ENCODE results near the gene ZKSCAN3.
"Not testable (repeated sequence)": the region's sequence is repeated elsewhere in the genome, so short reads cannot be mapped to it uniquely, and the experiment has no call there.

The ZKSCAN3 gene

GRCh38 chr6:28399350-28400121, 49.8 kb downstream of the ZKSCAN3 start, which contains the start of gene ZSCAN12:
ZSCAN12 (minus strand) TSS chr6:28399747; CDS start chr6:28398405, 1,342 bp downstream.
- Histone ChIP-seq H2BK5ac (ENCODE audit: low read length) (peak within 1 kb of the TSS; percentile 24), H3K9ac (ENCODE audit: low read length) (peak within 1 kb of the TSS; percentile 93), H3K4ac (ENCODE audit: low read depth, low read length) (peak within 1 kb of the TSS; percentile 10), H4K8ac (ENCODE audit: low read depth, low read length) (peak within 1 kb of the TSS; percentile 100), H3K79me2 (ENCODE audit: control insufficient read depth, insufficient read depth, low read length) (peaks cover 24% of the 10 kb centered on the region), H3K27me3 (ENCODE audit: insufficient read depth, low read length, poor library complexity) (peaks cover 2% of the 10 kb centered on the region), H4K5ac (ENCODE audit: low read length) (no peak within 1 kb of the TSS), H2BK15ac (replicated peaks; ENCODE audit: low read depth) (no peak within 1 kb of the TSS), H2AK5ac (ENCODE audit: low read length) (no peak within 1 kb of the TSS), H3K23ac (ENCODE audit: low read length) (peak within 1 kb of the TSS; percentile 70), H3K4me1 (ENCODE audit: control insufficient read depth, low read depth, low read length) (peaks cover 5% of the 10 kb centered on the region), H3K4me3 (ENCODE audit: low read length) (peak within 1 kb of the TSS; percentile 80), H3K18ac (ENCODE audit: low read length) (peak within 1 kb of the TSS; percentile 98), H3K27ac (ENCODE audit: low read depth, low read length) (peak within 1 kb of the TSS; percentile 78), H3K56ac (ENCODE audit: low read length) (peak within 1 kb of the TSS; percentile 97), H3K79me1 (ENCODE audit: low read length) (peaks cover 10% of the 10 kb centered on the region), H2BK120ac (ENCODE audit: low read depth, low read length) (peak within 1 kb of the TSS; percentile 8), H3K4me2 (ENCODE audit: low read length) (peak within 1 kb of the TSS; percentile 32), H3K36me3 (ENCODE audit: control insufficient read depth, insufficient read depth, low read length) (no peaks in the 10 kb centered on the region)
- WGBS (ENCODE audit: extremely low coverage, insufficient coverage, low lambda C conversion rate): no CpG with 5 or more reads among the region's 49 CpGs
- DNase-seq: peak; percentile 94

DNA sequence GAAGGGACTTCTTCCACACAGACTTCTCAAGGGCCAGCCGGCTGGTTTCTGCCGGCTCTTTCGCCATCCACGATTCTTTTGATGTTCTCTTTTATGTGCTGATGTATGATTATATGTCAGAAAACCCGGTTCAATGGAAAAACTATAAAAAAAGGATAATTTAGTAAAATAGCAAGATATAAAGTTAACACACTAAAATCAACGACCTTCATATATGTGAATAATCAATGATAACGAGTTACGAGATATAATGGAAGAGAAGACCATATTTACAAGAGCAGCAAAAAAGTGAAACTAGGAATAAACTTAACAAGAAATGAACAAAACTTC, 50.3 kb downstream of the ZKSCAN3 start:
- no CpG with 5 or more reads among the region's 8 CpGs for WGBS (ENCODE audit: extremely low coverage, insufficient coverage, low lambda C conversion rate)
- Histone ChIP-seq H3K9ac (ENCODE audit: low read length) (peak overlapping the region; percentile 57), H3K4me3 (ENCODE audit: low read length) (peak overlapping the region; percentile 16), H3K27ac (ENCODE audit: low read depth, low read length) (no peak overlapping the region), H3K36me3 (ENCODE audit: control insufficient read depth, insufficient read depth, low read length) (no peaks in the 10 kb centered on the region), H2AK5ac (ENCODE audit: low read length) (no peak overlapping the region), H2BK15ac (replicated peaks; ENCODE audit: low read depth) (no peak overlapping the region), H3K18ac (ENCODE audit: low read length) (peak overlapping the region; percentile 91), H3K27me3 (ENCODE audit: insufficient read depth, low read length, poor library complexity) (peaks cover 2% of the 10 kb centered on the region), H3K79me2 (ENCODE audit: control insufficient read depth, insufficient read depth, low read length) (peaks cover 24% of the 10 kb centered on the region), H3K79me1 (ENCODE audit: low read length) (peaks cover 9% of the 10 kb centered on the region), H3K4me1 (ENCODE audit: control insufficient read depth, low read depth, low read length) (peaks cover 5% of the 10 kb centered on the region), H3K4ac (ENCODE audit: low read depth, low read length) (no peak overlapping the region), H3K23ac (ENCODE audit: low read length) (no peak overlapping the region), H2BK120ac (ENCODE audit: low read depth, low read length) (no peak overlapping the region), H3K56ac (ENCODE audit: low read length) (peak overlapping the region; percentile 81), H2BK5ac (ENCODE audit: low read length) (no peak overlapping the region), H4K8ac (ENCODE audit: low read depth, low read length) (peak overlapping the region; percentile 100), H3K4me2 (ENCODE audit: low read length) (peak overlapping the region; percentile 14), H4K5ac (ENCODE audit: low read length) (no peak overlapping the region)
- no peak for DNase-seq

GRCh38 chr6:28401172-28401571, 51.4 kb downstream of the ZKSCAN3 start:
- peaks cover 8% of the 10 kb centered on the region for H3K79me1 ChIP-seq (ENCODE audit: low read length)
- H4K5ac ChIP-seq (ENCODE audit: low read length): no peak overlapping the region
- no peak overlapping the region for H2AK5ac ChIP-seq (ENCODE audit: low read length)
- H3K9ac ChIP-seq (ENCODE audit: low read length): no peak overlapping the region
- no peak overlapping the region for H3K4ac ChIP-seq (ENCODE audit: low read depth, low read length)
- H4K8ac ChIP-seq (ENCODE audit: low read depth, low read length): no peak overlapping the region
- H3K18ac ChIP-seq (ENCODE audit: low read length): no peak overlapping the region
- no peak overlapping the region for H2BK120ac ChIP-seq (ENCODE audit: low read depth, low read length)
- no peak overlapping the region for H3K4me2 ChIP-seq (ENCODE audit: low read length)
- no peak overlapping the region for H2BK5ac ChIP-seq (ENCODE audit: low read length)
- H3K56ac ChIP-seq (ENCODE audit: low read length): no peak overlapping the region
- H3K23ac ChIP-seq (ENCODE audit: low read length): no peak overlapping the region
- WGBS (ENCODE audit: extremely low coverage, insufficient coverage, low lambda C conversion rate): no CpG with 5 or more reads among the region's 1 CpG
- H3K4me3 ChIP-seq (ENCODE audit: low read length): no peak overlapping the region
- no peak overlapping the region for H3K27ac ChIP-seq (ENCODE audit: low read depth, low read length)
- no peaks in the 10 kb centered on the region for H3K36me3 ChIP-seq (ENCODE audit: control insufficient read depth, insufficient read depth, low read length)
- H2BK15ac ChIP-seq (replicated peaks; ENCODE audit: low read depth): no peak overlapping the region
- H3K79me2 ChIP-seq (ENCODE audit: control insufficient read depth, insufficient read depth, low read length): peaks cover 21% of the 10 kb centered on the region
- H3K27me3 ChIP-seq (ENCODE audit: insufficient read depth, low read length, poor library complexity): peaks cover 2% of the 10 kb centered on the region
- no peak for DNase-seq
- H3K4me1 ChIP-seq (ENCODE audit: control insufficient read depth, low read depth, low read length): peaks cover 5% of the 10 kb centered on the region

DNA sequence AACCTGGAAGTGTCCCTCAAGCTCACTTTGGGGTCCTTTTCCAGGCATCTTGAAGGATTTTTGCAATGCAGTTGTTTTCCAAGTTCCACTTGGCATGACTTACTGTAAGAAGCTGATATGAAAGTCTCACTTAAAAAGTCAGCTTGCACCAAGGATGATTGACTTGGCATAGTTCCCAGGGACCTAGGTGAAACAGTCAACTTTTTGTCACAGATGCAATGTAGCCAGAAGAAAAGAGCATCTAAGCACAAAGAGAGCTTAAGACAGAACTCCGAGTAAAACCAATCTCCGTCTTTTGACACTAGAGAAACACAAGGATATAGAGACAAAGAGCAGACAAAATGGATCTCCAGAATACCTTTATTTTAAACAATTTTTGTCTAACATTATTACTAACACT, 52.5 kb downstream of the ZKSCAN3 start:
- Histone ChIP-seq H2BK120ac (ENCODE audit: low read depth, low read length) (no peak overlapping the region), H3K4me1 (ENCODE audit: control insufficient read depth, low read depth, low read length) (peaks cover 3% of the 10 kb centered on the region)

DNA sequence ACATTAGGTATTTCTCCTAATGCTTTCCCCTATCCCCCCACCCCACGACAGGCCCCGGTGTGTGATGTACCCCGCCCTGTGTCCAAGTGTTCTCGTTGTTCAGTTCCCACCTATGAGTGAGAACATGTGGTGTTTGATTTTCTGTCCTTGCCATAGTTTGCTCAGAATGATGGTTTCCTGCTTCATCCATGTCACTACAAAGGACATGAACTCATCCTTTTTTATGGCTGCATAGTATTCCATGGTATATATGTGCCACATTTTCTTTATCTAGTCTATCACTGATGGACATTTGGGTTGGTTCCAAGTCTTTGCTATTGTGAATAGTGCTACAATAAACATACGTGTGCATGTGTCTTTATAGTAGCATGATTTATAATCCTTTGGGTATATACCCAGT, 54.2 kb downstream of the ZKSCAN3 start:
- H3K56ac ChIP-seq (ENCODE audit: low read length); H3K4ac ChIP-seq (ENCODE audit: low read depth, low read length); H2AK5ac ChIP-seq (ENCODE audit: low read length); H3K79me1 ChIP-seq (ENCODE audit: low read length); H4K8ac ChIP-seq (ENCODE audit: low read depth, low read length); H3K27ac ChIP-seq (ENCODE audit: low read depth, low read length); H2BK5ac ChIP-seq (ENCODE audit: low read length); H3K4me3 ChIP-seq (ENCODE audit: low read length); H3K23ac ChIP-seq (ENCODE audit: low read length); H3K79me2 ChIP-seq (ENCODE audit: control insufficient read depth, insufficient read depth, low read length); H3K9ac ChIP-seq (ENCODE audit: low read length); H3K4me1 ChIP-seq (ENCODE audit: control insufficient read depth, low read depth, low read length); H2BK120ac ChIP-seq (ENCODE audit: low read depth, low read length); DNase-seq; H3K36me3 ChIP-seq (ENCODE audit: control insufficient read depth, insufficient read depth, low read length); H4K5ac ChIP-seq (ENCODE audit: low read length); H3K27me3 ChIP-seq (ENCODE audit: insufficient read depth, low read length, poor library complexity); H2BK15ac ChIP-seq (replicated peaks; ENCODE audit: low read depth); H3K18ac ChIP-seq (ENCODE audit: low read length); H3K4me2 ChIP-seq (ENCODE audit: low read length): not testable (repeated sequence)
- no CpG with 5 or more reads among the region's 5 CpGs for WGBS (ENCODE audit: extremely low coverage, insufficient coverage, low lambda C conversion rate)

More for the DNA sequence above, 52.5 kb downstream of the ZKSCAN3 start:
- no peak overlapping the region for H2BK5ac ChIP-seq (ENCODE audit: low read length)
- no peak overlapping the region for H2AK5ac ChIP-seq (ENCODE audit: low read length)
- H3K4me3 ChIP-seq (ENCODE audit: low read length): no peak overlapping the region
- WGBS (ENCODE audit: extremely low coverage, insufficient coverage, low lambda C conversion rate): no CpG with 5 or more reads among the region's 2 CpGs
- H3K79me1 ChIP-seq (ENCODE audit: low read length): peaks cover 6% of the 10 kb centered on the region
- H3K56ac ChIP-seq (ENCODE audit: low read length): no peak overlapping the region
- peaks cover 12% of the 10 kb centered on the region for H3K79me2 ChIP-seq (ENCODE audit: control insufficient read depth, insufficient read depth, low read length)
- no peaks in the 10 kb centered on the region for H3K36me3 ChIP-seq (ENCODE audit: control insufficient read depth, insufficient read depth, low read length)
- H3K9ac ChIP-seq (ENCODE audit: low read length): no peak overlapping the region
- H3K18ac ChIP-seq (ENCODE audit: low read length): no peak overlapping the region
- no peak overlapping the region for H4K8ac ChIP-seq (ENCODE audit: low read depth, low read length)
- no peak for DNase-seq
- H3K4ac ChIP-seq (ENCODE audit: low read depth, low read length): no peak overlapping the region
- no peak overlapping the region for H3K23ac ChIP-seq (ENCODE audit: low read length)
- no peak overlapping the region for H4K5ac ChIP-seq (ENCODE audit: low read length)
- H2BK15ac ChIP-seq (replicated peaks; ENCODE audit: low read depth): no peak overlapping the region
- no peak overlapping the region for H3K4me2 ChIP-seq (ENCODE audit: low read length)
- no peak overlapping the region for H3K27ac ChIP-seq (ENCODE audit: low read depth, low read length)
- H3K27me3 ChIP-seq (ENCODE audit: insufficient read depth, low read length, poor library complexity): peaks cover 2% of the 10 kb centered on the region

DNA sequence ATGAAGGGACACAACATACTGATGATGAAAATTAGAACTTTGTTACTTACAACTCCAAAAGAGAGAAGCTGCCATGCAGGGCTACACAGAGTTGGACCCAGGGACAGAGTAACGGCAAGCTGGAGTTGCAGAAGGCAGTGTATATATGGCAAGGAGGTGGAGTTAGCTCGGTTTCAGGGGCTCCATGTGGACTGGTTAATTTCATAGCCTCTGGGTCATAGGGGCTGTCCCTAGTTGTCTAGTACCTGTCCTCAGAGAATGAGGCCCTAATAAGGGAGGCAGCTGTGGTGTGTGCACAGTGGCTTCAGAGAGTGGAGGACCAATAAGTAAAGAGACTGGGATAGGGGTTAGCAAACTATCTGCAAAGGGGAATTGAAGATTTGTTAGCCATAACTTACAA, 57.7 kb downstream of the ZKSCAN3 start:
- no CpG with 5 or more reads among the region's 2 CpGs for WGBS (ENCODE audit: extremely low coverage, insufficient coverage, low lambda C conversion rate)

More for the DNA sequence above, 57.7 kb downstream of the ZKSCAN3 start:
- Histone ChIP-seq H4K5ac (ENCODE audit: low read length) (no peak overlapping the region), H2AK5ac (ENCODE audit: low read length) (no peak overlapping the region), H3K18ac (ENCODE audit: low read length) (no peak overlapping the region), H2BK120ac (ENCODE audit: low read depth, low read length) (no peak overlapping the region), H3K4me1 (ENCODE audit: control insufficient read depth, low read depth, low read length) (no peaks in the 10 kb centered on the region), H3K4ac (ENCODE audit: low read depth, low read length) (no peak overlapping the region), H3K4me3 (ENCODE audit: low read length) (no peak overlapping the region), H3K27me3 (ENCODE audit: insufficient read depth, low read length, poor library complexity) (no peaks in the 10 kb centered on the region), H4K8ac (ENCODE audit: low read depth, low read length) (no peak overlapping the region), H3K23ac (ENCODE audit: low read length) (no peak overlapping the region), H3K79me1 (ENCODE audit: low read length) (no peaks in the 10 kb centered on the region), H3K27ac (ENCODE audit: low read depth, low read length) (no peak overlapping the region), H3K4me2 (ENCODE audit: low read length) (no peak overlapping the region), H3K79me2 (ENCODE audit: control insufficient read depth, insufficient read depth, low read length) (no peaks in the 10 kb centered on the region), H2BK15ac (replicated peaks; ENCODE audit: low read depth) (no peak overlapping the region), H3K56ac (ENCODE audit: low read length) (no peak overlapping the region), H2BK5ac (ENCODE audit: low read length) (no peak overlapping the region), H3K36me3 (ENCODE audit: control insufficient read depth, insufficient read depth, low read length) (no peaks in the 10 kb centered on the region), H3K9ac (ENCODE audit: low read length) (no peak overlapping the region)
- no peak for DNase-seq
